HG02938 (cell line): ENCODE results near the gene UFD1.

Experiments used
- ATAC-seq: cut with Tn5 transposase; IDR thresholded peaks from one replicate; pipeline ENCODE4 v1.9.1; 2021; ENCODE audit warnings: mild to moderate bottlenecking, moderate library complexity; ENCODE audit not compliant: unreplicated experiment

The UFD1 gene, protein sequence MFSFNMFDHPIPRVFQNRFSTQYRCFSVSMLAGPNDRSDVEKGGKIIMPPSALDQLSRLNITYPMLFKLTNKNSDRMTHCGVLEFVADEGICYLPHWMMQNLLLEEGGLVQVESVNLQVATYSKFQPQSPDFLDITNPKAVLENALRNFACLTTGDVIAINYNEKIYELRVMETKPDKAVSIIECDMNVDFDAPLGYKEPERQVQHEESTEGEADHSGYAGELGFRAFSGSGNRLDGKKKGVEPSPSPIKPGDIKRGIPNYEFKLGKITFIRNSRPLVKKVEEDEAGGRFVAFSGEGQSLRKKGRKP

DNA sequence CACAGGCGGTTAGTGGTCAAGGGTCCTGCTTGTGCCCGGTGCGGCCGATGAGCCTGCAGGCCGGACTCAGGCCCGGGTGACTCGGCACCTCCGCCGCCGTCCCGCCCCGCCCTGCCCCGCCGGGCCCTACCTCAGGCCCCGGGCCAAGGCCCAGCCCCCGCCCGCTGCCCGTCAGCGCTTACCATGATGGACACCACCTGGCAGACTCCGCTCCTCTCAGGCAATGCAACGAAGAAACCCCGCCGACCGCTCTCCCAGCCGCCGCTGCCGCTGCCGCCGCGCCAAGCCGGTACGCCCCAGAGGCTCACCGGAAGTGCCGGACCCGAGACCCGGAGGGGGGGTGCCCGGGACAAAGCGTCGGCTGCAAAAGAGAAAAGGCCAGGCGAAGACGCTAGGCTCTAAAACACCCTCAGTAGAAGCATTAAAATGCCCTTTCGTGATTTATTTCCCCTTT, at the start of gene UFD1:
Gene UFD1, minus strand, starts transcription at position 293 of the 454 bp plus-strand sequence. Its CDS starts 108 bp downstream, at position 185.
- ATAC-seq = peak; percentile 37

DNA sequence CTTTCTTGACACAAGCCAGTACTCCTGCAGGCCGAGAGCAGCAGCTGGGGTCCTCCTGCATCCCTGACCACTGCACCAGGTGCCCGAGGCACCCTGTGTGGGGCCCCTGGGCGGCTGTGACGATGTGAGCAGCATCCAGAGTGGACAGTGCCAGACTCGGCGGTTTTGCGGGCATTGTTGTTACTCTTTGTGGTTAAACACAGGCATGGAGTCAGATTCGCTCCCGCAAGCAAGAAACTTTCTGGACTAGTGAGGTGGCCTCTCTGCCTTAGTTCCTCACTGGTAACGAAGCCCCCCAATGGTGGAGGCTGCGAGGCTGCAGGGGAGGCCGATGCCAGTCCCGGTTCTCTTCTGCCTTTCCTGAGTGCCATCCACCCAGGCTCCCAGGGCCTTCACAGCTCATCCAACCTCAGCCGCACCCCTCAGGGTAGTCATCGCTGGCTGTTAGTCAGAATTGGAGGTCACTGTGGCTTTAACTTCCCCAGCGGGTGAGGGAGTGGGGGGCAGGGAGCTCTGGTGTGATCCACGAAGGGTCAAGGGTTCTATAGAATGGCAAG, 48.9 kb upstream of the UFD1 start:
- no peak for ATAC-seq

DNA sequence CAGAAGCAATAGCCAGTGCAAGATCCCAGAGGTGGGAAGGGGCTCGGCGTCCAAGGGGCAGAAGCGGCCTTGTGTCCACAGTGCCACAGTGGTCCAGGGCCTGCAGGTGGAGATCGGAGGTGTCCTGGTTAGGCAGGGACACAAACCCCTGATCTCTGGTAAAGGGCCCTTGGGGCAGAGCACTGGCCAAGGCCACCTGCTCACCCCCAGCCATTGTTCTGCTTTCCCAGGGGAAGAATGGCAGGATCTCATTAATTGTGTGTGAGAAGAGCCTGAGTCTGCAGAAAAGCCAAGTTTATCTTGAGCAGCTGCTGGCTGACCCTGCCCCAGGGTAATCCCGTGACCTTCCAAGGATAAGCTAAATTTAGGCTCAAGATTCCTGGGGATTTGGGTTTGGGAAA, 48.3 kb upstream of the UFD1 start:
- no peak for ATAC-seq

DNA sequence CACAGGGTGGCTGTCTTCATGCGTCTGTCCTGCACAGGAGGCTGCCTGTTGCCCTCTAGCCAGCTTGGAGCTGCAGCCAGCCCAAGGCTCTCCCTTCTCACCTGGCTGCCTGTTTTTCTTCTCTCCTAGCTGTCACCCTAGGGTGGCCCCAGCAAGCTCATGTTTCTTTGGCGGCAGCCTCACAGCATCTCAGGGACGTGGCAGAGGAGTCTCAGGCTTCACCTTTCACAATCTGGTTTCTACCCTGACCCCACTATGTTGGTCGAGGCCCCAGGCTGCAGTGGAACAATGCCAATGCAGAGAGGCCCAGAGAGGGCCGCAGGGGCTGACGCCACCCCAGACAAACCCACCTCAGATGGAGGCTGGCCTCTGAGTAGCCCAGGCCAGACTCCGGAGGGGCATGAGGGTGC, 47.7 kb upstream of the UFD1 start:
- no peak for ATAC-seq

DNA sequence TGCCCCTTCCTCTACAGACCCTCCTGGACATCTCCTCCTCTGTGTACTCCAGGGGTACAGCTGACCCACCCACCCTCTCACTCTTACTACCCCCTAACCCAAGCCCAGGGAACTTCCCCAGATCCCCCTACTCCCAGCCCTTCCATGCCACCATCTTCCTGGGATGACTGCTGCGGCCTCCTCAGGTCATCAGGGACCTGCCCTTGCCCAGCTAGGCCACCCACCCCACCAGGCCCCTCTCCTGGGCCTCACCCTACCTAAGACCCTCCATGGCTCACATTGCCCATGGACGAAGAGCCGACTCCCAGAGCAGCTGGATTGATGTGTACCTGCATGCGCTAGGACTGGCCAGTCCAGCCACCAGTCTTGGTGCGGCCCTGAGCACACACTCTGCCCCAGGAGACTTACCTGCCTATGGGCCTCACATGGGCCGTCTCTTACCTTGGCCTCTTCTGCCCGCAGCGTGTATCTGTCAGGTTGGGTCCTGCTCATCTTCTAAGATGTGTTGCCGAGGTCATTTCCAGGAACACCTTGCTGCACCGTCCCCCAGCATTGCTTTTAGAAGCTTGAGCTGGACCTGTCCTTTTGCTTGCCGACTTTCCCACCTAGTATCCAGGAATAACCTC, 47.2 kb upstream of the UFD1 start:
- no peak for ATAC-seq

DNA sequence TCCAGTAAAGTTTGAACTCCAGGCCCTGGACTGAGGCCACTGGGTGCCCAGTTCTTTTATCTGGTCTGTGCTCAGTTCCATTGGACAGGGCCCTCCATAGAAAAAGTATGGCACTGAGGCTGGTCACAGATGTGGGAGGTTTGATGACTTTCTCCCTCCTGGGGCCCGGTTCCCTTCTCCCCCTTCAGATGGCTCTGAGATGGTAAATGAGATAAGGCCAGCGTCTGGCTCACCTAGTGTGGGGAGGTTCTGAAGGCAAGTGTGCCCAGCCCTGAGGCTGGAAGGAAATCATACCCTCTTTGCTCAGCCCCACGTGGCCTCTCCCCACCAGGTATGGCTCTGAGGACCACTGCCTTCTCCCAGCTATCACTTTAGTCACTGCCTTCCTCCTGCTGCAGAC, 46.7 kb upstream of the UFD1 start:
- ATAC-seq = no peak

DNA sequence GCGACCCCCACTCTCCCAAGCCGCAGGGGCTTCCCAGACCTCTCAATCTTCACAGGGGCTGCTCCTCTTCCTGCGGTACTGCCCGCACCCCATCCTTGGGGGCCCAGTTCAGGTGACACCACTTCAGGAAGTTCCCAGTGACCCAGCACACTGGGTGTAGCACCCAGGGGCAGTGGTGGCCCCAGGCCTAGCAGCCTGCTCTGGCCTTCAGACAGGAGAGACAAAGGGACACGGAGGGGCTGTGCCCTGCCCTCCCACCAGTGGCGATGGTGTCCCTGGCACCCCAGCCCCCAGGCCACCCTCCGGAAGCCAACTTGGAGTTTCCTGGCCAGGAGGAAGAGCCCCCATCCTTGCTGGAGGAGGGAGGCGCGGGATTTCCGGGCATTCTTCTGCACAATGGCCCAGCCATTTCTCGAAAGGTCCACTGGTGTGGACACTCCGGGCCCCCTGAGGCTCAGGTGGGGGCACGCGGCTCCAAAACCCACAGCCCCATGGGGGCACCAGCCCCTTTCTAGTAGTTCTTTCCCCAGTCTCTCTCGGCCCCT, 46.2 kb upstream of the UFD1 start:
- no peak for ATAC-seq

DNA sequence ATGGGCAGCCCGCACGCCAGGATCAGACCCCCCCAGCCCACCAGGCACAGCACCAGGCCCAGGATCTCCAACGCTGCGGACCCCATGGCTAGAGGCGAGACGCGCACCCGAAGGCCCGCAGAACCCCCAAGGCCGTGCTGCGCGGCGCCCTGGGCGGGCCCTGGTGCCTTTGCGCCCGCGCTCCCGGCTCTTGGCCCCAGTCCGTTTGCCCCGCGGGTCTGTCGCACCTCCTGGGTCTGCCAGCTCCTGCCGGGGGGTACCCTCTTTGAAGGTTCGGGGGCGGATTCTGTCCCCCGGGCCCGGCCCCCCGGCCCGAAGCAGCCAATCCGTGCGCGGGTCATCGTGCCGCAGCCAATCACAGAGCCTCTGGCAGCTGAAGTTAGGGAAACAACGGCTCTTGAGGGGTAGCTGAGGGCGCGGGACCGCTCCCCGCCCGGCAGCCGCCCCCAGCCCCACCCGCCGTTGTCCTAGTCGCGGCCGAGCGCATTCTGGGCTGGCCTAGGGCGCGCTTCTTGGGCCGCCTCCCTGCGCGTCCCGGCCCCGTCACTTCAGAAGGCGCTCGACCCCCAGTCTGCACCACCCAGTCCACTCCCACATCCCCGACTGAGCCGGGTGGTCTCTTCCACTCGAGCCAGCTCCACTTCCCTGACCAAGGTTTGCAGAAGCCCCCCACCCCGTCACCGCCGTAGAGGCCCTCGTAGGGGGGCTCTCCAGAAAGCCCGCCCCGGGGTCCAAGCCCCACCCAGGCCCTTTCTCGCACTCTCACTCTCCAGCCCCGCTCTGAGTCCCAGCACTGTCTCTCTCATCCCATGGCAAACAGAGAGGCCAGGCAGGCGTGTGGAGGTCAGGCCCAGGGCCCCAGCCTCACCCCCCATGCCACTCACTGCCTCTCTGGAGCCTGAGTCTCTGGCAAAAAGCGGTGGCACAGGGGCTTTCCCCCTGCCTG, 45.5 kb upstream of the UFD1 start, which contains the start of gene CLDN5:
Gene CLDN5, minus strand, starts transcription at position 241 of the 946 bp plus-strand sequence. Its CDS starts 155 bp downstream, at position 86.
- no peak for ATAC-seq

DNA sequence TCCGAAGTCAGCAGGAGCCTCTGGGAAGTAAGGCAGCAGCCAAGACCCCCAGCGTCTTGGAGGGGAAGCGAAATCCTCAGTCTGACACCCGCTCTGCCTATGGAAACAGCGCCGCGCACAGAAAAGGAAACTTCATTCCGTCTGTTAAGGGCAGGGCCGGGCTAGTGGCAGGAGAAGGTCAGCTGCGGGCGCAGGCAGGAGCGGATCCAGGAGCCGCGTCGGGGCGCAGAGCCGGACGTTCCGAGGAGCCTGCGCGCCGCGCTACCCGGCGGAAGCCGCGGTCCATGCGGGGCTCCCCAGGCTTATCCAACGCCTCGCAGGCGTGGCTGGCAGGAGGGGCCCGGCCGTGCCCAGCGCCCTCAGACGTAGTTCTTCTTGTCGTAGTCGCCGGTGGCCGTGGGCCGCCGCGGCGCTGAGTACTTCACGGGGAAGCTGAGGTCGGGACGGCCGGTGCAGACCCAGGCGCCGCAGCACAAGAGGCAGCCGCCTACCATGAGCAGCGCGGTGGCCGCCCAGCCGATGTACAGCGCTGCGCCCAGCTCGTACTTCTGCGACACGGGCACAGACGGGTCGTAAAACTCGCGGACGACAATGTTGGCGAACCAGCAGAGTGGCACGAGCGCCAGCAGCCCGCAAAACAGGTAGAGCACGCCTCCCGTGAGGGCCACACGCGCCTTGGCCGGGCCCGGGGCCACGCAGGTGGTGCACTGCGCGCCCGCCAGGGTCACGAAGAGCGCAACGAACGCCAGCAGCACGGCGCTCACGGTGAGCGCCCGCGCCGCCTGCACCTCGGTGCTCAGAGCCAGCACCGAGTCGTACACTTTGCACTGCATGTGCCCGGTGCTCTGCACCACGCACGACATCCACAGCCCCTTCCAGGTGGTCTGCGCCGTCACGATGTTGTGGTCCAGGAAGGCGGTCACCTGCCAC, 44.5 kb upstream of the UFD1 start:
- ATAC-seq = no peak

DNA sequence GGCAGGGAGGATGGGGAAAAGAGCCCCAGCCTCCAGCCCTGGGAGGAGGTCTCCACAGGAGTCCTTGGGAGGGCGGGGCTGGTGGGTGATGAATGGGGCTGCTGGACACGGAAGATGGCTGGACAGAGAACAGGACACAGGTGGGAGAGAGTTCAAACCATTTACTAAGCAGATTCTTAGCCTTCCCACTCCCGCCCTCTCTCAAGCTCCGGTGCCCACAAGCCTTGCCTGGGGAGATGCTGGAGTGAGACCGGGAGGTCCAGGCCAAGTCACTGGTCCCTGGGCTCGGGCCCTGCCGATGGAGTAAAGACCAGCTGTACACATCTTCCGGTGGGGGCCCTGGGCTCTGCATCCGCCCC, 43.9 kb upstream of the UFD1 start:
- ATAC-seq = no peak

DNA sequence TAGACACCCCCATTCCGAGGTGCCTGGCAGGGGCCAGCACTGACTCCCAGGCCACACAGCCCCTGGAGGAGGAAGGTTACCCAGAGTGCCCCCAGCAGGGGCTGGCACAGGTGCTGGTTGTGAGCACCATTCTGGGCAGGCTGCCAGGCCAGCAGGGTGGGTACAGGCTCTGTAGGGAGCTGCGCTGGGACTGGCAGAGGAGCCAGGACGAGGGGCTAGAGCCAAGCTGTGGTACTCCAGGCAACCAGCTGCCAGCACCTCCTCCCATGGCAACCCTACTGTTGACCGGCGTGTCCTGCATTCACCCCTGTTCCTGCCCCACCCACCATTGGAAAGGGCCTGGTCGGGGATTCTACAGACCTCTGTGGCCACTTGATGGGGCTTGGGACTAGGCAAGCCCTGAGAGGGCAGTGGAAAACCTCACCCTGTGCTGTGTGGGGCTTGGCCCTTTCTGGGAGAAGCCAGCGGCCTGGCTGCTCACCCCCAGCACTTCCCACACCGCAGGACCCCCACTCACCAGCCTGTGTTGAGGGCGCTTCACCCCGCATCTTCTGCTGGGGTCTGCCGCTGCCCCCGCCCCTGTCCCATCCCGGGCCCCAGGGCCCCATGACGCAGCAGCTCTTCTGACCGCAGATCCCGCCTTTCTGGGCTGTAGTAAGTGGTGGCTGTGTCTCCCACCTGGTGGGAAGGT, 43.3 kb upstream of the UFD1 start:
- ATAC-seq = no peak

DNA sequence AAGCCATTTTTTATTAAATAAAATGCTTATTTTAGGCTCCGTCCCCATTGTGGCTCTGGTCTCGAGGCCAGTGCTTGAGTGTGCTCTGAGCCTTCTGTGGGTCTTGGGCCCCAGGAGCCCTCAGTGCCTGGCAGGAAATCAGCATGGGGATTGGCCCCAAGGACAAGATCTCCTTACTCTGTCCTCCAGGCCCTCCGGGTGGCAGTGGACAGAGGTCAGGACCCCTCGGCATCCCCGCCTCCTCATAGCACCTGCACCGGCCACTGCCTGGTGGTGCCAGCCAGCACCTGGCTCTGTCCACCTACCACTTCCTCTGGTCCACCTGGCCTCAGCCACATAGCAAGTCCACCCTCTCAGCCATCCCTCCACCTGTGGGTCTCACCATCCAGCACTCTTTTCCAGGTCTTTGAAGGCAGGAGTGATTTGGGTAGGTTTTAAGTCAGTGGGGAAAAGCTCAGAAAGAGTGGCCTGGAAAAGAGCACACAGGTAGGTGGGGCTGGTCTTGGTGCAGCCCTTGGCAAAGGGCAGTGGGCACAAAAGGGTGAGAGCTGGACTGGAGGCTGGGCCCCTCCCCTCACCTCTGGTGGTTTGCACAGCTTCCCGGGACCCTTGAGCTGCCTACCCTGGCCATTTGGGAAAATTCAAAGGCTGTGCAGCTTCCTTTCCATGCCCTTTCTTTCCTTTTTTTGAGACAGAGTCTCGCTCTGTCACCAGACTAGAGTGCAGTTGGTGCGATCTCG, 41.7 kb upstream of the UFD1 start:
- ATAC-seq = no peak

DNA sequence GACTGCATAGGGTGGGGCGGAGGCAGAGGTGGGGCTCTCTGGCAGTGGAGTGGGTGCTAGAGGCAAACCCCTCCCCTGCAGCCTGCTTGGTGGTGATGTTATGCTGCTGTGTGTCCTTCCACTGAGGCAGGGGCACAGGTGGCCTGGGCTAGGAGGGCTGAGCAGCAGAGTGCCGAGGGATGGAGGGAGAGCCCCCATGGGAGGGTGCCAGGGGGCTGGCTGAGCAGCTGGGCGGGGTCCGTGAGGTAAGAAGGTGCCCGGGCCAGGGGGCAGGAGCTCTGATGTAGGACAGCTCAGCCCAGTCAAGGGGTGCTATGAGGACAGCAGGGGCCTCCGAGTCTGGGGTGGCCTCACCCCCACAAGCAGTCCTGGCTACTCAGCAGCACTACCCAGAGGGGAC, 41.0 kb upstream of the UFD1 start:
- no peak for ATAC-seq

DNA sequence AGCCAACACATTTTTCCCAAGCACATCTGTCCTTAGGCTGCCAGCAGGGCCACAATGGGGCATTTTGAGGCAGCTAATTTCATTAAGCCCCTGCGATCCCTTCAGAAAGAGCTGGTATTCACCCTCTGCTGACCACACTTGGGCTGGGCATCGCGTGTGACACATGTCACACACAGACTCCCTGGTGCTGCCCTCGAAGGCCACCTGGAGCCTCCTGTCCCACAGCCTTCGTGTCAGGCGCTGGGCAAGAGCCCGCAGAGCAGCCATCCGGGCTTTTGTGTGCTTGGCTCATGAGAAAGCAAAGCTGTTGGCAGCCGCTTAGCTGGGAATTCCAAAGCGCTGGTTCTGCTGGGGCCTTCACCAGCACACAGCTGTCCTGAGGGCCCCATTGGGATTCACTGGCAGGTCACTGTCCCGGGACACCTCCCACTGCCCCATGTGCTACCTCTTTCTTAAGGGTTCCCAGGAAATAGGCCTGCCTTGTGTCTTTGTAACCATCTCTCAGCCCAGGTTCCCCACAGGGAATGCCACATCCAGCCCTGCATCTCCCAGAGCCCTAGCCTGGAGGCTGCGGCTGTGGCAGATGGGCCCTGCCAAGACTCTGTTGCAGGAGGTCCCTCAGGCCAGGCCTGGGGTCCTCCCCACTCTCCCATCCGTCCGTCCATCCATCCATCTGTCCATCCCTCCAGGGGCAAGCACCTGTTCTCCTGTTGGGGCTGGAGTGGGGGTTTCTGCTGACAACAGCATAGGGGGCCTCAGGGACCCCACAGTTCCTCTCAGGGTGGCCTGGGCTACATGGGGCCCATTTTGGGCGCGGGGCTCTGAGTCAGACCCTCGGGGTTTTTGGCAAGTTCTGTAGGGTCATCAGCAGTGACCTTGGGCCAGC, 40.3 kb upstream of the UFD1 start:
- no peak for ATAC-seq

DNA sequence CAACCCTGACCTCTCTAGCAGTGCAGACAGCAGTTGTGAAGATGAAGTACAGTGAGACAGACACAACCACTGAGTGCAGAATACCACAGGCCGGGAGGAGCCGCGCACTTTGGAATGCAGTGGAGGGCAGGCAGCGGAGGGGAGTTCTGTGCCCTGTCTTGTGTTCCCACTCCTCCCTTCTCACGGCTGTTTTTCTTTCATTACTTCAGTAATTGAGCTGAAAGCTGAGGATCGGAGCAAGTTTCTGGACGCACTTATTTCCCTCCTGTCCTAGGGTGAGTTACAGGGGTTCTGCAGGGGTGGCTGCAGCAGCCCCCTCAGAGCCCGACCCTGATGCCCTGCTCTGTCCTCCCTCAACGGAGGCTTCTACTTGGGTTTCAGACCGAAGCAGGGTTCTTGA, 39.6 kb upstream of the UFD1 start:
- no peak for ATAC-seq

DNA sequence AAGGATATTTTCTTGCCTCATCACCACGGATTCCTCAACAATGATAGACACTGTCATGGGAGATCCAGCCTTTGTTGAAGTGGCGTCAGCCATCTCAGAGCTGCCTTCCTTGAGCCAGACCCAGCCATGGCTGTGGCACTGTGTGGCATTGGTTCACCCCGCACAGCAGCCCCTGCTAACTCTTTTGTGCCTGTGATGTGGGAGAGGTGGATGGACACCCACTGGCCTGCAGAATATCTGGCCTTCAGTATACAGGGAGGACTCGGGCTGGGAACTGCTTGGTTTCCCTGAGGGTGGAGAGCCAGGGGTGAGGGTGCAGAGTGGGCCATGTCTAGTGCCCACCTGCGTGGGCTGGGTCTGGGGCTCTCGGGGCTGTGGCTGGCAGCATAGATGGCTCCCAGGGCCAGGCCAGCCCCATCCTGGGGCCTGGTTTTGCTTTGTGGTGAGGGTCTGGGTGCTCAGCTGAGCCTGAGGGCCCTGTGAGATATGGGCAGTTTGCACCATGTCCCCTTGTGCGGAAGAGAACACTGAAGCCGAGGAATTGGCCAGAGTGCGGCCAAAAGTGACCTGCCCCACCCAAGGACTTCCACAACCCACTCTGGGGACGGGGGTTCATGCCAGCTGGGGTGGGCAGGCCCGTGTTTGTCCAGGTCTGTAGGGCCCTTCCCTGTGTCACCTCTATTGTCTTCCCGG, 39.1 kb upstream of the UFD1 start:
- no peak for ATAC-seq

DNA sequence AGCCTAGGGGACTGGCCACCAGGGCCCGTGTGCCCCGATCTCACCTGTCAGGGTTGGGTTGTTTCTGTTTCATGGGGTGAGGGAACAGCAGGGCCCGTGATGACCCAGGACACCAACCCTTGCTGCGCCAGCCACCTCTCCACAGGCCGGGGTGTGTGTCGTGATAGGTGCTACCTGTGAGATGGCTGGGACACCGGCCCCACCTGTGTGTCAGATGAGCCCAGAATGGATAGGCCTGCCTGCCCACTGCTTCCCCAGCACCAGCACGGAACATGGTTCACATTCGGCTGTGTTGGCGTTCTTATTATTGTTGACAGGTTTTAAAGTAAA, 38.1 kb upstream of the UFD1 start:
- ATAC-seq = no peak
